Stimulated activated CD4-positive, alpha-beta T cell treated with anti-CD3 and anti-CD28 coated beads, Interleukin-15, amount 100 ng/mL, for 1 hour (primary cell): ENCODE measurements around the gene AGO3.
"Not testable (repeated sequence)": the region's sequence is repeated elsewhere in the genome, so short reads cannot be mapped to it uniquely, and the experiment has no call there.

Source experiments
- DNase-seq, 2 donors: peaks; one replicate each; pipeline ENCODE4 v3.0.0-alpha.2; 2020; ENCODE audit warnings: low read depth in 1 of 2, low spot score in 1 of 2

Gene AGO3

DNA sequence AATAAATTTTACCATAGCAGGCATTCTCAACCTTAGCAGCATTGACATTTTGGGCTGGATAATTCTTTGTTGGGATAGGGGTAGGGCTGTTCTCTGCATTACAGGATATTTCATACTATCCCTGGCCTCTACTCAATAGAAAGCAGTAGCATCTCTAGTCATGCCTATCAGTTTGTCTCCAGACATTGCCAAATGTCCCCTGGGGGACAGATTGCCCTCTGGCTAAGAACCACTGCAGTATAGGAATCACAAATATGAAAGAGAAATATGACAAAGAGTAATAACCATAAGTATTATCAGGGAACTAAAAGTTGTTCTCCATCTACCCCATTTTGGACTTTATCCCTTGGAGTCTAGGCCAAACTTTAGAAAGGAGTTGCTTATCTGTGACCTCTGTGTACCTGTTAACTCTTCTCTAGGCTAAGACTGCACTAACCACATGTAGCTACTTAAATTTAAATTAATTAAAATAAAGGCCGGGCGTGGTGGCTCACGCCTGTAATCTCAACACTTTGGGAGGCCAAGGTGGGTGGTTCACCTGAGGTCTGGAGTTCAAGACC, 76.1 kb downstream of the AGO3 start:
- no peak for DNase-seq

DNA sequence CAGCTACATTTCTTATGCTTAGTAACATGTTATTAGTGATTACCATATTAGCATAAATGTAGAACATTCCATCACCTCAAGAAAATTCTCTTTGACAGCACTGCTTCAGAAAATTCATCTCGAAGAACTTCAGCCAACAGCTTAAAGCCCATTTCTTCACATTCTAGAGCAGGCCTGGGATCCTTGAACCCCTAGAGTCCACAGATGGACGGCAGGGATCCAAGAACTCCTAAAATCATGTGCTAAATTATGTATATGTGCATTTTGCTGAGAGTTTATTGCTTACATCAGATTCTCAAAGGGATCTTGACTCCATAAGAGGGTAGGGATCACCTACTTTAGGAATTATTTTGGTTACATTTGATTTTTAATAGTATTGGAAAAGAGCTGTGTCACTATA, 76.8 kb downstream of the AGO3 start:
- DNase-seq, result no peak

DNA sequence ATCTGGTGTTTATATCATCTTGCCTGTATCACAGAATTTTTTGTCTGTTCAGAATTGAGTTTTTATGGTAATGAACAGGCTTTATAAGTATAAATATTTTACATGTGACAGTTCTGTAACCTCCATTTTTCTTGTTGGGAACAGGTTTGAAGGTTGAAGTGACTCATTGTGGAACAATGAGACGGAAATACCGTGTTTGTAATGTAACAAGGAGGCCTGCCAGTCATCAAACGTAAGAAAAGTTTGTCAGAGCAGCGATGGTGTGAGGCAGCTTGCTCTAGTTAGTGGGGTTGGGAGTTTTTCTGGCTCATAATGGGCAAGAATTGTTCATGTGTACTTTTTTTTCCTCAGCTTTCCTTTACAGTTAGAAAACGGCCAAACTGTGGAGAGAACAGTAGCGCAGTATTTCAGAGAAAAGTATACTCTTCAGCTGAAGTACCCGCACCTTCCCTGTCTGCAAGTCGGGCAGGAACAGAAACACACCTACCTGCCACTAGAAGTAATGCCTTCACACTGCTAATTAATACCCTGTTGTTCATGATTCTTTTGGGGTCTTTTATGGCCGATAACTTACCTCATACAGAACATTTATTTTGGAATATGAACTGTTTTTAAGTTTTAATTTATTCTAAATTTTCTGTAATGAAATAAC, 77.8 kb downstream of the AGO3 start:
- no peak for DNase-seq

DNA sequence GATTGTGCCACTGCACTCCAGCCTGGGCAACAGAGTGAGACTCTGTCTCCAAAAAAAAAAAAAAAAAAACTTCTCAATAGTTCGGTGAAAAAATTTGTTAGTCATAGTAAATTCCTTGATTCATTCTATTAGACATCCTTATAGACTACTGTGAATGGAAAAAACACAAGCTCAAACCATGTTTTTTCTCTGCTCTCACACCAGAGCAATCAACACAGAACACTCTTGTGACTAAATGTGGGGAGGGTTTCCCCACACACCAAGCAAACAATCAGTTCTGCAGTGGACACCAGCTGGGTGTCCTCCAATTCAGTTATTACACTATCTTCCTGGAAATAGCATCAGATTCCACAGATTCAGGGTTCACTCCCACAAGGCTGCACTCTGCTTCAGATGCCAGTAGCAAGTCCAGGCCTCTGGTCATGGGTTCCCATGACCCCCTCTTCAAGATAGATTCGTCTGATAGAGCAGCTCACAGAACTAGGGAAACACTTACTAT, 83.9 kb downstream of the AGO3 start:
- DNase-seq, result no peak

DNA sequence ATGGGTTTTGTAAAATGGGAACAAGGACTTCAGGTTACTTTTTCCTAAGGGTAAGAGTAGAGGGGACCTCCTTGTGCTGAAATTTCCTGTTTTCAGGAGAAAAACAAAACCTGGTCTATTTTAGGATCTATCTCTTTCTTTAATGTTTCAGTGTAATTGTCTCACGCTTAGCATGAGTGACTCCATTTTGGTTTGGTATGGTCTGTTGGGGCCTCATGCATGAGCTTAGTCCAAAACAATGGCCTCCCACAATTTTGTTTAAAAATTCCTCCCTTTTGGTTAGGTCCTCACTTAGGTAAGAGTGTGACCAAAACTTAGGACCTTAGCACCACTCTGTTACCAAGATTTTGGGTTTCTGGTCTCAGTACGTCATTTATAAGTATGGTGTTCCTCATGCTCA, 85.8 kb downstream of the AGO3 start:
- DNase-seq, result no peak

DNA sequence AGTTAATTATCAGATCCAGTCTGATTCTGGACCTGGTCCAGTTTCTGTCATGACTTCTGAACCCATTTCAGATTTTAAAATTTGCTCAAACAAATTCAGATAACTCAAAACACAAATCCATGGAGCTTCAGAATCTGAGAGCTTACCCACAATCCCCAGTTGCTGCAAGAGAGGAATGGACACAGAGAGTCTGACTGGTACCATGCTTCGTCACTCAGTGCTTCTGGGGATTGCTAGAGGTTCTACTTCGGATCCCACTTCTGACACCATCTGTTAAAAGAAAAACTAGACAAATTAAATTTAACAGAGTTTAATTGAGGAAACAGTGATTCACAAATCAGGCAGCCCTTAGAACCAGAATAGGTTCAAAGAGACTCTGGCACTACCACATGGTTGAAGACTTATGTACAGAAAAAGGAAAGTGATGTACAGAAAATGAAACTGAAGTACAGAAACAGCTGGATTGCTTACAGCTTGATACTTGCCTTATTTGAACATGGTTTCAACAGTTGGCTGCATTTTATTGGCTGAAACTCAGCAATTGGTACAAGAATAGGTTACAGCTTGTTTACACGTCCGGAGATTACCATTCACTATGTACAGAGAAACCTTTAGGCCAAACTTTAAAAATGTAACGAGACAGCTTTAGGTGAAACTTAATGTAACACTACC, 92.3 kb downstream of the AGO3 start:
- DNase-seq, result no peak

DNA sequence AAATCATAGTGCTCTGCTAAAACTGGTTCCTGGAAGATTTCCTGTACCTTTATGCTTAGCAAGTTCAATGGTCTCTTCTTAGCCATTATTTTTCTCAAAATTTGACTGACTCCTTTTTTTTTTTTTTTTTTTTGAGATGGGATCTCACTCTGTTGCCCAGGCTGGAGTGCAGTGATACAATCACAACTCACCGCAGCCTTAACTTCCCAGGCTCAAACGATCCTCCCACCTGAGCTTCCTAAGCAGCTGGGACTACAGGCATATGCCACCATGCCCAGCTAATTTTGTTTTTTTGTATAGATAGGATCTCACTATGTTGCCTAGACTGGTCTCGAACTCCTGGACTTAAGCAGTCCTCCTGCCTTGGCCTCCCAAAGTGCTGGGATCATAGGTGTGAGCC, 93.1 kb downstream of the AGO3 start:
- not testable (repeated sequence) for DNase-seq

DNA sequence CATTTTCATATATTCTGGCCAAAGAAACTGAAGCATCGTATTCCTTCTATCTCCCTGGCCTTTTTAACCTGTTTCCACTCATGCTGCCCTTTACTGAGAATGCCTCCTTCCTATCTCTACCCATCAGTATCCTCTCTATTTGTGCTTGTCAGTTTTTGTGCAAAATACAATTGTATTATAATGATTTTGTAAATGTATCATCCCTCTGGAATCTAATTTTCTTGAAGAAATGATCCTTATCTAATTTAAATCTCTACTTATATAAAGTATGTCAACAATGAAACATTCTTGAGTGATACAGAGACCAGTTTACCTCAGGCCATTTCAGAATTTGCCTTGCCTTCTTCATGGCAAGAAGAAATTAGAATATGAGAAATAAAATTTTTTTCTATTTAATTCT, 93.9 kb downstream of the AGO3 start:
- DNase-seq, result no peak

DNA sequence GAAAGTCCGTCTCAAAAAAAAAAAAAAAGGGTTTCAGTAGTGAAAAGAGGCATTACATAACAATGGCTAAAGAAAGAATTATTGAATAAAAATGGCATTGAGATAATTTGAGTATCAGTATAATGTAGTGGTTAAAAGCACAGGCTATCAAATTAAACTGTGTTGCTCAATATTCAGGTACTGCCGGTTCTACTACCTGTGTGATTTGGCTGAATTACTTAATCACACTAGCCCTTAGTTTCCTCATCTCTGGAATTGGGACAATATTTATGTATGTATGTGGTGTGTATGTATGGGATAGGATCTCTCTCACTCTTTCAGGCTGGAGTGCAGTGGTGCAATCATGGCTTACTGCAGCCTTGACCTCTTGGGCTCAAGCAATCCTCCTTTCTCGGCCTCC, 96.9 kb downstream of the AGO3 start:
- no peak for DNase-seq

DNA sequence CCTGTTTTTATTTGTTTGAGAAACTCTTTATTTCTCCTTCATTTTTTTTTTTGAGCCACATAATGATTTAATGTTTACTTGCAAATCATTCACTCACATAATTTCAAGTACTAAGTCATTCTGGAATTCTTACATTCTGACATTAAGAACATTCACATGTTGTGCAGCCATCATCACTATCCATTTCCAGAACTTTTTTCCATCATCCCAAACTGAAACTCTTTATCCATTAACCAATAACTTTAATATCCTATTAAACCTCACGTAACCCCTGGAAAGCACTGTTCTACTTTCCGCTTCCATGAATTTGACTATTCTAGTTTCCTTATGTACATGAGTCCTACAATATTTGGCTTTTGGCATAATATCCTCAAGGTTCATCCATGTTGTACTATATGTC, 100.5 kb downstream of the AGO3 start:
- no peak for DNase-seq

DNA sequence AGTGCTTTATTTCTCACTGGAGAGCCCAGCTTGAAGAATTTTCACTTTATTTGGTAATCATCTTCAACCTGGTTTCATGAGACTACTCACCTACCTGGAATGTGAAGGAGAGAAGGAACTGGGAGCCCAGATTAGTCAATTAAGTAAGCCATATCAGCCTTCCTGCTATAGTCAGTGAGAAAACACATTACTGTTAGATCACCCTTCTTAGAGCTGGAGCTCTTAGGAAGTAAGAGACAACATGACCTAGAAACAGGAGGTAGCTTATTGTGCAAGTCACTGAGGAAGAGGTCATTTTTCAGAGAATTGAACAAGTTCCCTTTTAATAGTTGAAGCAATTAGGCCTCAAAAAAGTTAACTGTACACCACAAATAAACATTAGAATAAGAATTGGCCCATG, 103.8 kb downstream of the AGO3 start:
- no peak for DNase-seq

DNA sequence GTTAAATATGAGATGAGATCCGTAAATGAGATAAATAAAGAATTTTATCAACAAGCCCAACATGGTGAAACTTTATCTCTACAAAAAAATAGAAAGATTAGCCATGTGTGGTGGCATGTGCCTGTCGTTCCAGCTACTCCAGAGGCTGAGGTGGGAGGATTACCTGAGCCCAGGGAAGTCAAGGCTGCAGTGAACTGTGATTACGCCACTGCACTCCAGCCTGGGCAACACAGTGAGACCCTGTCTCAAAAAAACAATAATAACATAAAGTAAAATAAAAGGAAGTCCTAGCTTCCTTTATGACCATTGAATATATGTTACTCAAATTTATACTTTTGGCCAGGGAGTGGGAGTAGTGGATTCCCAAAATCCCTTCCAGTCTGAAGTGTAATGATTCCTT, 104.2 kb downstream of the AGO3 start:
- no peak for DNase-seq

DNA sequence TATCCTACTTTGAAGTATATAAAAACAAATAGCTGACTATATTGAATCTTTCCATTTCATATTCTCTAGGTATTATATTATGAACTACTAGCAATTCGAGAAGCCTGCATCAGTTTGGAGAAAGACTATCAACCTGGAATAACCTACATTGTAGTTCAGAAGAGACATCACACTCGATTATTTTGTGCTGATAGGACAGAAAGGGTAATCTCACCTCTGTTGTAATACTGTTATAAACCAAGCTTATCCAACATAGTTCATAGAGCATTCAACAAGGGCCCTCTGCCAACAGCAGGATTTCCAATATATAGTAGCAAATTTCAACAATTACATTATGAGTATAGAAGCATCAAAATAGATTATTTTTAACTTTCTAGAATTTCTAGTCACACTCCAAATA, 109.3 kb downstream of the AGO3 start:
- DNase-seq, result no peak

DNA sequence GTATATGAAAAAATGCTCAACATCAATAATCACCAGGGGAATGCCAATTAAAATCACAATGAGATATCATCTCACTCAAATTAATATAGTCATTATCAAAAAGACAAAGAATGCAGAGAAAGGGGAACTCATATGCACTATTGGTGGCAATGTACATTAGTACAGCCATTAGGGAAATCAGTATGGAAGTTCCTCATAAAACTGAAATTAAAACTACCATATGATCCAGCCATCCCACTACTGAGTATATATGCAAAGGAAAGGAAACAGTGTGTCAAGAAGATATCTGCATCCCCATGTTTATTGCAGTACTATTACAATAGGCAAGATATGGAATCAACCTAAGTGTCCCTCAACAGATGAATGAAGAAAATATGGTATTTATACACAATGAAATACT, 120.9 kb downstream of the AGO3 start:
- no peak for DNase-seq

DNA sequence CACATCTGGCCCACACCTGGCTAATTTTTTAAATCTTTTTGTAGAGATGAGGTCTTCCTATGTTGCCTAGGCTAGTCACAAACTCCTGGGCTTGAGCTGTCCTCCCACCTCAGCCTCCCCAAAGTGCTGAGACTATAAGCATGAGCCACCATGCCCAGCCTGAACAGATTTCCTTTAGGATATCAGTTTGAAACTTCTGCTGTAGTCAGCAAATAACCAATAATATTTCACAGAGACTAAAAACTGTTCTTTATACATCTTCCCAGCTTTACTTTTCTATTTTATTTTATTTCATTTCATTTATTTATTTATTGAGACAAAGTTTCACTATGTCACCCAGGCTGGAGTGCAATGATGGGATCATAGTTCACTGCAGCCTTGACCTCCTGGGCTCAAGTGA, 123.1 kb downstream of the AGO3 start:
- DNase-seq, result no peak

DNA sequence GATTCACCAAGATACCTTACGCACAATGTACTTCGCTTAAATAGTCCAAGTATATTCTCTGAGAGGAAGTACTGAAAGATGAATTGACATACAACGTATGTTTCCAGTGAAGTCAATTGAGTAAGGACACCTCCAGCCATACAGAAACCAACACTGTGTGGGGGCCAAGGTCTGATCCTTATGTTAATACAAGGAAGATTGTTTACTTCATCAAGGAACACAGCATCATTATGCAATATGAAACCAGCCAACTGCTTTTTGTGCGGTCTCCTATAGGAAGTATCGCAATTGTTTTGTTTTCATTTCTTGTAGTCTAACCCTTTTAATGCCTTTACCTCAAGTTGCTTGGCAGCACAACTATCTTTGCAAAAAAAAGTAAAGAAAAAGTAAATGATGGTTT, 124.8 kb downstream of the AGO3 start:
- DNase-seq, result no peak

DNA sequence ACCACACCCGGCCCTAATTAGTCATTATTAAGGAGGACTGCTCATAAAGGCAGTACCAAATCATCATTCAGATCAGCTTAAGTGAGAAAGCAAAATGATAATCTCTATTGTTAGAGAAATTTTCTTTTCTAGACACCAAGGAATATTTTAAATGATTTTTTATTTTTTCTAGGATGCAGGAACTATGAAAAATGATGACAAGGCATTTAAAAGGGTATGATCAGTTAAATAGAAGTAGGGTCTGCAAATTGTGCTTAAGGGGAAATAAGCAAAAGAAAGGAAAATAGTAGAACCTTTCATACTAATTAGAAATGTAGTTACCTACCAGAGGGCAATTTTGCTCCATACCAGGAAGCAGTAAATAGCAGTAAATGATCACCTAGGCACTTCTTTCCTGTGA, 131.4 kb downstream of the AGO3 start:
- DNase-seq, result no peak

DNA sequence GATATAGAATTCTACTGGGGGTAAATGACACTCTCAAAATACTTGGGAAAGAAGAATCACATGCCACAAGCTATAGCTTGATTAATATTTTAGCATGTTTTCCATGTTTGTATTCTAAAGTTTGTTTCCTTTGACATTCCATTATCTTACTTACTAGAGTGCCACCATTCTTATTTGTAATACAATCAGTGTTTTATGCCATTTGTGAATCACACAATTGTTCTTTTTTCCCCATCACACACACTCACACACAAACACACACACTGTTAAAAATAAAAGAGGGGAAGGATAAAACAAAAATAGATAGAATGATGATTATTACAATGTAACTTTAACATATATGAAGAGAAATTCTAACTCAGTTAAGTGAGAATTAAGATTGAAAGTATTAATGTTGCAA, 137.0 kb downstream of the AGO3 start:
- no peak for DNase-seq

DNA sequence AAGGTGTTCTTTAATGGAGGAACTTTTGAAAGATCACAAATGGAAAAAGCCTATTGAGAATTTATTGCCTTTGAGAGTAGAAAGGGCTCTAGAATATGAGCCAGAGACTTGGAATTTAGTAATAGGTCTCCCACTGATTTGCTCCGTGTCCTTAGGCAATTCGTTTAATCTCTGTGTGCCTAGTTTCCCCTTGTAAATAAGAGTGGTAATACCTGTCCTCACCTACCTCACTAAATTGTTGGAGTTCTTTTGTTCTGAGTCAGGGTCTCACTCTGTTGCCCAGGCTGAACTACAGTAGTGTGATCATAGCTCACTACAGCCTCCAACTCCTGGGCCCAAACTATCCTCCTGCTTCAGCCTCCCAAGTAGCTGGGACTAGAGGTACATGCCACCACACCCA, 138.0 kb downstream of the AGO3 start:
- no peak for DNase-seq

DNA sequence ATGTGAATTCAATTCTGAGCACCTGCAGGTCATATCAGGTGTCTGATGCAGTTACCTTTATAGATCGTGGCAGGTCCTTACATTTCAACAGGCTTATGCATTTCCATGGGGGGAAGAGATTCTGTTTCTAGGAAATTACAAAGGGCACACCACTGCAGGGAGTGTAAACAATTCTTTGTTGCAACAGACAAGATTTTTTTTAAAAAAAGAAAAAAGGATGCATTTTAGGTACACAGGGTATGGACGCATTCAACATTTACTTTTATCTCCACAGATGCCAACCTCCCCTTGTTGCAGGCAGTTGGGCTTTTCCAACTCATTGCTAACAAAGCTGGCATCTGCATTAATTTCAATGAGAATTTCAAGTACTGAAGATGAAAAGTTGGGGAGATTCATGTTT, 139.4 kb downstream of the AGO3 start:
- DNase-seq, result no peak

DNA sequence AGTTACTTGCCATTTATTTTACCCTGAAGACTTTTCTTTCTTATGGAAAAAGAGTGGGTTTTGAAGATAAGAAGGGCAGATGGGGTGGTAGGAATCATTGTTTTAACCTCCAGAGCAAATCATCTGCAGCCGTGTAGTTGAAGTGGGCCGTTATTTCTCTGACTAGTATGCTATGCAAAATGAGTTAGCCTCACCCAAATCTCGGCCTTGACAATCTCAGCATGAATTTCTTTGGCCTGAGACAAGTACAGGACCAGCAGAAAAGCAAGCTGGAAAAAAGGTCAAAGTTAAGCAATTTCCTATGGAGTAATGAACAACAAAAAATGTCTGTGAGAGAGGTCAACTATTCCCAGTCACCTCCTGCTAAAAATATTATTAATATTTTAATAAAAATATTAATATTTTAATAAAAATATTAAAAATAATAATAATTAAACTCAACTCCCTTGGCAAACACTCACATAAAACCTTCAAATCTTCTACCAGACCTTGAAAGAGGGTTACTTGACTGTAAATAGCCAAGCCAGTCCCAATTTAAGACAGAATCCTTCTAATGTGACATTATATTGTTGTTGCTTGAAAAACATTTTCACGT, 146.2 kb downstream of the AGO3 start:
- DNase-seq, result no peak

DNA sequence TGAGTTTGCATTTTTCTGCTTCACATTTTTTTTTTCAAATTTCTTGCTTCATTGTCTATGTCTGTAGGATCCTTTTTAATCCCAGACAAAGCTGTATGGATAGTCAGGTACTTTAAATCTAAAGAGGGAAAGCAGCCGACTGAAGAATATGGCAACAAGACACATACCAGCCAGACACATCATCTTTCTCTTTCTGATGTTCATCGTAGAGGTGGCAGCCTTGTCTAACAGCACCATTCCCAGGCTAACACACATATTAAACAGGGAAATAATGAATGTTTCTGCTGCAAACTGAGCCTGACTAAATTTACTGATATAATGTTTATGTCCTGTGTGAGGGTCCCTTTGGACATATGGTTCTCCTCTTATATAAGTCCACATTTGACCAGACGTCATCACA, 149.3 kb downstream of the AGO3 start:
- DNase-seq, result no peak
